HEK293 (cell line): ENCODE data around the gene NCKAP5.
A peak's percentile ranks its signal among the peaks of the same experiment; 100 is the strongest.

ENCODE experiments used
- EGR2 ChIP-seq: fragments of 450-650 bp; formaldehyde crosslinking; IDR thresholded peaks from 2 replicates; pipeline ENCODE4 v1.5.1; 2016; ENCODE audit warnings: low read depth, missing biosample characterization, missing genetic modification characterization
- GFI1B ChIP-seq: fragments of 450-650 bp; formaldehyde crosslinking; IDR thresholded peaks from 2 replicates; pipeline ENCODE4 v1.5.1; 2016; ENCODE audit warnings: missing biosample characterization, missing genetic modification characterization
- SCRT2 ChIP-seq: fragments of 450-650 bp; formaldehyde crosslinking; IDR thresholded peaks from 2 replicates; pipeline ENCODE4 v1.5.1; 2016; ENCODE audit warnings: missing biosample characterization, missing genetic modification characterization
- SP3 ChIP-seq: fragments of 450-650 bp; formaldehyde crosslinking; IDR thresholded peaks from 2 replicates; pipeline ENCODE4 v1.5.1; 2016; ENCODE audit warnings: missing biosample characterization, missing genetic modification characterization
- TRIM28 ChIP-seq: IDR thresholded peaks from 2 replicates; pipeline ENCODE4 v1.6.1; 2011; ENCODE audit warnings: low read length, control low read depth, borderline replicate concordance
- TSHZ1 ChIP-seq: fragments of 450-650 bp; formaldehyde crosslinking; IDR thresholded peaks from 2 replicates; pipeline ENCODE4 v1.5.1; 2016; ENCODE audit warnings: missing biosample characterization, missing genetic modification characterization, borderline replicate concordance
- YY2 ChIP-seq: fragments of 450-650 bp; formaldehyde crosslinking; IDR thresholded peaks from 2 replicates; pipeline ENCODE4 v1.5.1; 2016; ENCODE audit warnings: missing biosample characterization, missing genetic modification characterization
- ZEB2 ChIP-seq: fragments of 450-650 bp; formaldehyde crosslinking; IDR thresholded peaks from 2 replicates; pipeline ENCODE4 v1.5.1; 2016; ENCODE audit warnings: missing biosample characterization, missing genetic modification characterization
- ZFHX2 ChIP-seq: fragments of 450-650 bp; formaldehyde crosslinking; conservative IDR thresholded peaks from 2 replicates; pipeline ENCODE4 v1.5.1; 2016; ENCODE audit warnings: missing biosample characterization, missing genetic modification characterization
- ZFP3 ChIP-seq: fragments of 450-650 bp; formaldehyde crosslinking; IDR thresholded peaks from 2 replicates; pipeline ENCODE4 v1.5.1; 2016; ENCODE audit warnings: low read depth, missing biosample characterization, missing genetic modification characterization
- ZNF112 ChIP-seq: fragments of 450-650 bp; formaldehyde crosslinking; IDR thresholded peaks from 2 replicates; pipeline ENCODE4 v1.5.0; 2017; ENCODE audit warnings: missing biosample characterization, missing genetic modification characterization
- ZNF138 ChIP-seq: fragments of 450-650 bp; formaldehyde crosslinking; IDR thresholded peaks from 2 replicates; pipeline ENCODE4 v1.5.1; 2016; ENCODE audit warnings: missing biosample characterization, missing genetic modification characterization, borderline replicate concordance
- ZNF148 ChIP-seq: fragments of 450-650 bp; formaldehyde crosslinking; IDR thresholded peaks from 2 replicates; pipeline ENCODE4 v1.5.0; 2017; ENCODE audit warnings: missing biosample characterization, missing genetic modification characterization, borderline replicate concordance
- ZNF274 ChIP-seq, 2 experiments: fragments of 200-500 bp in 1 of 2; fragments of 450-650 bp in 1 of 2; sonication (Bioruptor generic) in 1 of 2; formaldehyde crosslinking in 1 of 2; IDR thresholded peaks; 2 replicates each; pipeline versions ENCODE4 v1.5.1 to v1.6.1; 2014 to 2016; ENCODE audit warnings: borderline replicate concordance in 1 of 2, inconsistent platforms in 1 of 2, low read length in 1 of 2, missing biosample characterization in 1 of 2, missing genetic modification characterization in 1 of 2
- ZNF302 ChIP-seq: fragments of 450-650 bp; formaldehyde crosslinking; IDR thresholded peaks from 2 replicates; pipeline ENCODE4 v1.5.1; 2016; ENCODE audit warnings: missing biosample characterization, missing genetic modification characterization, low read depth
- ZNF341 ChIP-seq: fragments of 450-650 bp; formaldehyde crosslinking; IDR thresholded peaks from 2 replicates; pipeline ENCODE4; 2016; ENCODE audit warnings: low read depth, missing biosample characterization, missing genetic modification characterization
- ZNF391 ChIP-seq: fragments of 450-650 bp; formaldehyde crosslinking; IDR thresholded peaks from 2 replicates; pipeline ENCODE4 v1.5.1; 2016; ENCODE audit warnings: low read depth, missing biosample characterization, missing genetic modification characterization, borderline replicate concordance
- ZNF423 ChIP-seq: fragments of 450-650 bp; formaldehyde crosslinking; IDR thresholded peaks from 2 replicates; pipeline ENCODE4 v1.5.1; 2016; ENCODE audit warnings: missing biosample characterization, missing genetic modification characterization
- ZNF501 ChIP-seq: fragments of 450-650 bp; formaldehyde crosslinking; IDR thresholded peaks from 2 replicates; pipeline ENCODE4 v1.5.1; 2016; ENCODE audit warnings: missing biosample characterization, missing genetic modification characterization
- ZNF548 ChIP-seq: fragments of 450-650 bp; formaldehyde crosslinking; IDR thresholded peaks from 2 replicates; pipeline ENCODE4 v1.5.1; 2016; ENCODE audit warnings: missing biosample characterization, missing genetic modification characterization
- ZNF549 ChIP-seq: fragments of 450-650 bp; IDR thresholded peaks from 2 replicates; pipeline ENCODE4 v1.5.1; 2018; ENCODE audit warnings: missing biosample characterization, missing genetic modification characterization, mild to moderate bottlenecking, inconsistent platforms, moderate library complexity
- ZNF560 ChIP-seq: fragments of 450-650 bp; formaldehyde crosslinking; IDR thresholded peaks from 2 replicates; pipeline ENCODE4 v1.5.1; 2017; ENCODE audit warnings: missing biosample characterization, missing genetic modification characterization, borderline replicate concordance
- ZNF610 ChIP-seq: fragments of 450-650 bp; formaldehyde crosslinking; IDR thresholded peaks from 2 replicates; pipeline ENCODE4 v1.5.1; 2016; ENCODE audit warnings: missing biosample characterization, missing genetic modification characterization, borderline replicate concordance
- ZNF677 ChIP-seq: fragments of 450-650 bp; IDR thresholded peaks from 2 replicates; pipeline ENCODE4 v1.5.0; 2018; ENCODE audit warnings: missing biosample characterization, mild to moderate bottlenecking, missing genetic modification characterization, moderate library complexity
- TF ChIP-seq, protein P1 (sequence below): fragments of 450-650 bp; formaldehyde crosslinking; IDR thresholded peaks from 2 replicates; pipeline ENCODE4 v1.5.1; 2017; ENCODE audit warnings: missing biosample characterization, missing genetic modification characterization
- TF ChIP-seq, protein P2 (sequence below): fragments of 450-650 bp; formaldehyde crosslinking; IDR thresholded peaks from 2 replicates; pipeline ENCODE4 v1.5.1; 2016; ENCODE audit warnings: missing biosample characterization, missing genetic modification characterization, borderline replicate concordance
- TF ChIP-seq, protein P3 (sequence below): fragments of 450-650 bp; formaldehyde crosslinking; IDR thresholded peaks from 2 replicates; pipeline ENCODE4 v1.5.1; 2016; ENCODE audit warnings: missing biosample characterization, missing genetic modification characterization

Gene NCKAP5

GRCh38 chr2:132671151-132671835 is 897.0 kb downstream of the NCKAP5 start (continued):
- TF ChIP-seq ZNF423 (tag by site-specific recombination) (no peak), SCRT2 (no peak), ZNF560 (tag by site-specific recombination) (no peak), TRIM28 (no peak), ZFP3 (tag by site-specific recombination) (no peak), YY2 (tag by site-specific recombination) (no peak), SP3 (peak; percentile 9; the same call in 1 of the 2 replicates), ZNF341 (tag by site-specific recombination) (no peak), ZNF112 (tag by site-specific recombination) (no peak), TSHZ1 (tag by site-specific recombination) (no peak), ZNF677 (tag by site-specific recombination) (no peak), ZNF610 (no peak), ZNF548 (tag by site-specific recombination) (no peak), EGR2 (no peak), ZNF501 (no peak; the same call in 1 of the 2 replicates), ZFHX2 (0 out of 2 replicates have a peak, but pooled peaks have one; percentile 38), ZNF148 (no peak), ZNF549 (tag by site-specific recombination) (no peak), ZNF274 (IDR thresholded peaks at IDR 0.05; ENCODE audit: low read length) (no peak), ZNF274 (tag by site-specific recombination; IDR thresholded peaks at IDR 0.05; ENCODE audit: borderline replicate concordance) (no peak), ZNF302 (tag by site-specific recombination) (no peak), ZEB2 (tag by site-specific recombination) (no peak), ZNF138 (tag by site-specific recombination) (no peak), ZNF391 (tag by site-specific recombination) (no peak), GFI1B (tag by site-specific recombination) (no peak)
- TF ChIP-seq, protein P1, sequence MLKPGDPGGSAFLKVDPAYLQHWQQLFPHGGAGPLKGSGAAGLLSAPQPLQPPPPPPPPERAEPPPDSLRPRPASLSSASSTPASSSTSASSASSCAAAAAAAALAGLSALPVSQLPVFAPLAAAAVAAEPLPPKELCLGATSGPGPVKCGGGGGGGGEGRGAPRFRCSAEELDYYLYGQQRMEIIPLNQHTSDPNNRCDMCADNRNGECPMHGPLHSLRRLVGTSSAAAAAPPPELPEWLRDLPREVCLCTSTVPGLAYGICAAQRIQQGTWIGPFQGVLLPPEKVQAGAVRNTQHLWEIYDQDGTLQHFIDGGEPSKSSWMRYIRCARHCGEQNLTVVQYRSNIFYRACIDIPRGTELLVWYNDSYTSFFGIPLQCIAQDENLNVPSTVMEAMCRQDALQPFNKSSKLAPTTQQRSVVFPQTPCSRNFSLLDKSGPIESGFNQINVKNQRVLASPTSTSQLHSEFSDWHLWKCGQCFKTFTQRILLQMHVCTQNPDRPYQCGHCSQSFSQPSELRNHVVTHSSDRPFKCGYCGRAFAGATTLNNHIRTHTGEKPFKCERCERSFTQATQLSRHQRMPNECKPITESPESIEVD (tag by site-specific recombination) = peak; percentile 43
- TF ChIP-seq, protein P2, sequence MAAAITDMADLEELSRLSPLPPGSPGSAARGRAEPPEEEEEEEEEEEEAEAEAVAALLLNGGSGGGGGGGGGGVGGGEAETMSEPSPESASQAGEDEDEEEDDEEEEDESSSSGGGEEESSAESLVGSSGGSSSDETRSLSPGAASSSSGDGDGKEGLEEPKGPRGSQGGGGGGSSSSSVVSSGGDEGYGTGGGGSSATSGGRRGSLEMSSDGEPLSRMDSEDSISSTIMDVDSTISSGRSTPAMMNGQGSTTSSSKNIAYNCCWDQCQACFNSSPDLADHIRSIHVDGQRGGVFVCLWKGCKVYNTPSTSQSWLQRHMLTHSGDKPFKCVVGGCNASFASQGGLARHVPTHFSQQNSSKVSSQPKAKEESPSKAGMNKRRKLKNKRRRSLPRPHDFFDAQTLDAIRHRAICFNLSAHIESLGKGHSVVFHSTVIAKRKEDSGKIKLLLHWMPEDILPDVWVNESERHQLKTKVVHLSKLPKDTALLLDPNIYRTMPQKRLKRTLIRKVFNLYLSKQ = no peak
- TF ChIP-seq, protein P3, sequence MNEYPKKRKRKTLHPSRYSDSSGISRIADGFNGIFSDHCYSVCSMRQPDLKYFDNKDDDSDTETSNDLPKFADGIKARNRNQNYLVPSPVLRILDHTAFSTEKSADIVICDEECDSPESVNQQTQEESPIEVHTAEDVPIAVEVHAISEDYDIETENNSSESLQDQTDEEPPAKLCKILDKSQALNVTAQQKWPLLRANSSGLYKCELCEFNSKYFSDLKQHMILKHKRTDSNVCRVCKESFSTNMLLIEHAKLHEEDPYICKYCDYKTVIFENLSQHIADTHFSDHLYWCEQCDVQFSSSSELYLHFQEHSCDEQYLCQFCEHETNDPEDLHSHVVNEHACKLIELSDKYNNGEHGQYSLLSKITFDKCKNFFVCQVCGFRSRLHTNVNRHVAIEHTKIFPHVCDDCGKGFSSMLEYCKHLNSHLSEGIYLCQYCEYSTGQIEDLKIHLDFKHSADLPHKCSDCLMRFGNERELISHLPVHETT = no peak
